Posterior vena cava (tissue), 2 donors: ENCODE measurements around the gene GAS7. TPM values are rescaled to one million over a fixed set of nuclear protein-coding genes. Genes with fewer than 3 reads are reported as not detected.

Experiments
- DNase-seq: peaks from one replicate; pipeline ENCODE4 v3.0.0-alpha.2; 2020; ENCODE audit warnings: low spot score
- intact Hi-C, 2 donors: fragments of 100-400 bp; cut with DNase I; formaldehyde crosslinking; loops; one replicate each; pipeline versions ENCODE4 v1.14.1 to v1.14.2; 2022 to 2023
- total RNA-seq, 2 donors: library from RNA; stranded (reverse); fragmentation: NEBNext Ultra II Directional; extraction: Animal tissue kit (Norgen Biotek cat#: 25700); gene quantifications; one replicate each; pipeline ENCODE4 v1.2.1, GENCODE V29; 2021
- donor health status: DM: yes; HTN: yes; CAD: no.
- donor health status: DM: yes; HTN: yes; CAD: no.

GAS7 gene
- total RNA-seq, 2 donors from 2014 or later = 70.6 to 190 TPM

- intact Hi-C loops = loop anchor here in 1 of 2 donors (5.0 kb wide), 1 partner anchor 1942 kb away; no protein-coding TSS in a partner anchor
- peak; percentile 83 for DNase-seq
Measured at GRCh38 chr17:10095295-10095694, 103.1 kb downstream of the GAS7 start.

- intact Hi-C loops = loop anchor here in 1 of 2 donors (5.0 kb wide), 1 partner anchor 1943 kb away; no protein-coding TSS in a partner anchor
- DNase-seq = peak; percentile 80
Measured at GRCh38 chr17:10094797-10095196, 103.6 kb downstream of the GAS7 start.

DNA sequence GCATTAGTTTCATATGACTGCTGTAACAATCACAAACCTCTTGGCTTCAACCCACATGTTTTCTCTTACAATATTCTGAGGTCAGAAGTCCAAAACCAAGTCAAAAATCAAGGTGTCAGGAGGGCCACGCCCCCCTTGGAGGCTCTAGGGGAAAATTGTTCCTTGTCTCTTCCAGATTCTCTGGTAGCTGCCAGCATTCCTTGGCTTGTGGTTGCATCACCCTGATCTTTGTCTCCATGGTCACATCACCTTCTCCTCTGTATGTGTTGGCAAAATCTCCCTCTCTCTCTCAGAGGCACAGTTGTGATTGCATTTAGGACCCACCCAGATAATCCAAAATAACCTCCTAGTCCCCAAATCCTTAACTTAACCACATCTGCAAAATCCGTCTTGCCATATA is 105.8 kb downstream of the GAS7 start:
- peak; percentile 42 for DNase-seq
- intact Hi-C loops = no loop called here

GRCh38 chr17:10091046-10091445 is 107.4 kb downstream of the GAS7 start:
- no peak for DNase-seq
- intact Hi-C loops = no loop called here

DNA sequence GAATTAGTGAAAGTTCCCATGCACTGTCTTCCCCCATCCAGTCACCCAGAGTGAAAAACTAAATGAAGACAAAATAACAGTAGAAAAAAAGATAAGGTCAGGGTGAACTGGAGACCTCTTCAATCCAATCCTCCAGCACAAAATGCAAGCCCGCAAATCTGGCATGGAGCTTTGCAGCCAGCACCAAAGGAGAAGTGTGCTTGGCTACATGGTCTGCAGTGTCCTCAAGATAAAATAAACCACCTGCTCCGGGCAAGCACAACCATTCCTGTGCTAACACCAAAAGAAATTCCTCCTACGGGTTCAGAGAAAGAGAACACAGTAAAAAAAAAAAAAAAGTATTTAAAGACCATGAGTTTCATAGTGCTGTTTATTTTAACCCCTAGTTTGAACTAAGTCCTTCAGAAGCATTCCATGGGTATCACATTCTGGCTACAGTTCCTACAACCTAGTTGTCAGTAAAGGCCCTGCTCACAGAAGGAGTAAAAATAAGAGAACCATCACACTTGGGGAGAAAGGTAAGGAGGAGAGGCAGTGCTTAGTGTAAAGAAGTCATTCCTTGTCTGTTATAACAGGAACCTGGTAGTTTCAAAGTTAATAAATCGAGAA is 109.1 kb downstream of the GAS7 start:
- DNase-seq = peak; percentile 48
- intact Hi-C loops = no loop called here

GRCh38 chr17:10088444-10088843 is 110.0 kb downstream of the GAS7 start:
- intact Hi-C loops = no loop called here
- DNase-seq = peak; percentile 22

DNA sequence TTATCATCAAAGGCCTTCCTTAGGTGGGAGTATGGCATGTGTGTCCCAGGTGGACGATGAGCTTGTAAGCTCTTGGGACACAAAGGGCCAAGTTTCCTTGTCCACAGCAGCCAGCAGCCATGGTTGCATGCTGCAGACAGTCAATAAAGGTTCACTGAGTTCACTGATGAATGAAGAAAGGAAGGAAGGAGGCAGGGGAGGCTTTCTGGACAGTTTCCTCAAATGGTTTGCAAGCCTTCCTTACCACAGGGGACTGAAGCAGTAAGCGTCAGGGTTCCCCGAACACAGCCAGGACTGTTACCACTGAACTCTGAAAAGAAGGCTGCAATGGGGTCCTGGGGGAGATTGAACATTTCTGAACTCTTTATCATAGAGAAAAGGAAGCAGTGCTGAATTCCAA is 111.1 kb downstream of the GAS7 start:
- peak; percentile 43 for DNase-seq
- intact Hi-C loops = no loop called here

DNA sequence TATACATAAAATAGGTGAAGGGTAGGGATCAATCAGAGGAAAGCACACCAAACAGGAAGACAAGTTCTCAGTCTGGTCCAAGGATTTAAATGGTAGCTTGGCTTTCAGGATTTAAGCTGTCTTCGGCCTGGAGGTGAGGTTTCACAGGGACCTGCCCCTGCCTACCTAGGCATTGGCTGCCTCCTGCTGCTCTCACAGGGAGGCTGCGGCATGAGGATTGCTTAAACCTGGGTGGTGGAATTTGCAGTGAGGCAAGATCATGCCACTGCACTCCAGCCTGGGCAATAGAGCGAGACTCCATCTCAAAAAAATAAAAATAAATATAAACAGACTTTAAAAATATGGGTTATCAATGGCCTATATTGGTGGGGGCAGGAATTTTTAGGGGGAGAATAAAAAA is 114.5 kb downstream of the GAS7 start:
- intact Hi-C loops = no loop called here
- peak; percentile 5 for DNase-seq

- intact Hi-C loops = no loop called here
- no peak for DNase-seq
Measured at GRCh38 chr17:10082795-10083194, 115.6 kb downstream of the GAS7 start.

DNA sequence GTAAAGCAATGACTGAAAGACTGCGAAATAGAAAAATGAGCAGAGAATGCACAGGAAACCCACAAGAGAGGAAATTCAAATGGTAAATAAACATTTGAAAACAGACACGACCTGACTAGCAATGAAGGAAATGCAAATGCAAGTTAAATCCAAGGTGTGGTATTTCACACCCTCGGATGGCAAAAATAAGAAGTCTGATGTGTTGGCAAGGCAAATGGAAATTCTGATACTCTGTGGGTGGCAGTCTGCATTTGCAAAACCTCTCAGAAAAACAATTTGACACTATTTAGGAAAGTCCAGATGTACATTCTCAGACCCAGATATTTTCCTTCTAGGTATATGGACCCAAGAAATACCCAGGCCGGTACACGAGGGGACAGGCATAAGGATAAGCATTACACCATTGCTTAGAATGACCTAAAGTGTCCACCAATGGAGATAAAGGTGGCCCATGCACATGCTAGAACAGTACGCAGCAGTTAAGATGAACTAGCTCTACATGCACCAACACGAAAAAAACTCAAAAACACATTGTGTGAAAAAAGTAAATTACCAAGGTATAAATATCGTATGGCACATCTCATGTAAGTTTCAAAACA is 116.7 kb downstream of the GAS7 start:
- intact Hi-C loops = no loop called here
- DNase-seq = no peak

- peak; percentile 8 for DNase-seq
- intact Hi-C loops = no loop called here
Measured at GRCh38 chr17:10077561-10078299, 120.7 kb downstream of the GAS7 start.

DNA sequence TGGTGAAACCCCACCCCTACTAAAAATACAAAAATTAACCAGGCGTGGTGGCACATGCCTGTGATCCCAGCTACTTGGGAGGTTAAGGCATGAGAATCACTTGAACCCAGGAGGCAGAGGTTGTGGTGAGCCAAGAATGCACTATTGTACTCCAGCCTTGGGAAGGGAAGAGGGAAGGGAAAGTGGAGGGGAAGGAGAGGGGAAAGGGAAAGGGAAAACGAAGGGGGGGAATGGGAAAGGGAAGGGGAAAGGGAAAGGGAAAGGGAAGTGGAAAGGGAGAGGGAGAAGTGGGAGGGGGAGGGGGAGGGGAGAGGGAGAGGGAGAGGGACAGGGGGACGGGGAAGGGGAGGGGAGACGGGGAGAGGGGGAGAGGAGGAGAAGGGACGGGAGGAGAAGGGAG is 122.5 kb downstream of the GAS7 start:
- DNase-seq = peak; percentile 3

GRCh38 chr17:10073941-10074340 is 124.5 kb downstream of the GAS7 start:
- DNase-seq = peak; percentile 41
- intact Hi-C loops = no loop called here

More for the DNA sequence above, 122.5 kb downstream of the GAS7 start:
- intact Hi-C loops = no loop called here

DNA sequence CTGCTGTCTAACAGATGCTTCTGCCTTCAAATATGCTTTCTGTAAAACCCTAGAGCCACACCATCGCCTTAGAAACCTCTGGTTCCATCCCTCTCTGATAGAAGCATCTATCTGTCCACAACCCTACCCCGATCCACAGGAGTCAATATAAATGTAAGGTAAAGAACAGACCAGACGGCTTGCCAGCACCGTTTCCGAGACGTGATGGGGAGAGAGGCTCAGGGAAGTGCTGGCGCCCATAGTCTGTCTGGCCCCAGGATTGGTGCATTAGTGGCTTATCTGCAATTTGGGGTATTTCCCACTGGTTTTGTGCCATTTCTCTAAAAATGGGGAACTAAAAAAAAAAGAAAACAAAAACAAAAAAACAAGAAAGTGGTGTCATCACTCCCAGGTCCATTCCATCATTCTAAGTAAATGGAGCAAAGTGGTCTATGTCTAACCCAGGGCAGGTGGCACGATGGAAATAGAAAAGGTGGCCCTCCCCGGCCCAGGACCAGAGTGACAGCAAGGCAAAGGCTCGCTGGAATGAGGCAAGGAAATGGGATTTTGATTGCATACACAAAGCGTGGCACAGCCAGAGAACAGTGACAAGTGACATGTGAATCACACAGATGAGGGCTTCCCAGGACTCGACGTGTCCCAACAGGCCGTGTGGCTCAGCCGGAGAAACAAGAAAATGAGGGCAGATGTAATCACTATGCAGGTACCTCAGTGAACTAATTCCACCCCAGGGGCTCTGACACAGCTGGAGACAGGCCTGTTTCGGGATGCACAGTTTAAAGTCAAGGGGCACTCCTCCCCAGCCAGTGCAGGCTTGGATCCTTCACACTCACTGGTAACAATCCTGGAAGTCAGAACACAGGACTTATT is 125.6 kb downstream of the GAS7 start:
- peak; percentile 42 for DNase-seq
- intact Hi-C loops = no loop called here

- intact Hi-C loops = no loop called here
- DNase-seq = peak; percentile 55
Measured at GRCh38 chr17:10072086-10072485, 126.3 kb downstream of the GAS7 start.

DNA sequence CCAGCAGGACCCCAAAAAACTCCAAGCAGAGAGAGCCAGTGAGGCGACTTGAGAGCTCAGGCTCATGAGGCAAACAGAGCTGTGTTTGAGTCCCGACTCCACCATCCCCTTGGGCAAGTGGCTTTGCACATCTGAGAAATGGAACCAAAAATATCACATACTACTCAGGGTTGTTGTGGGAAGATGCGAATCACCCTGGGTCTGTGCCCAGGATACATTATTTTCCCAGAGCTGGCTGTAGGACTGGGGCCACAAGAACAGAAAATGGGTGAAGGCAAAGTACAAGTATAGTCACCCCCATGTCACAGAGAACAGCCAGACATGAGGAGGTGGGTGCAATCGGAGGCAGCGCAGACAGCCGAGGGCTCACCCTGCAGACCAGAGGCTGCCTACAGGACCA is 127.3 kb downstream of the GAS7 start:
- intact Hi-C loops = no loop called here
- peak; percentile 42 for DNase-seq

- no peak for DNase-seq
- intact Hi-C loops = no loop called here
Measured at GRCh38 chr17:10070690-10071089, 127.7 kb downstream of the GAS7 start.

GRCh38 chr17:10069301-10069700 is 129.1 kb downstream of the GAS7 start:
- intact Hi-C loops = no loop called here
- peak; percentile 81 for DNase-seq

DNA sequence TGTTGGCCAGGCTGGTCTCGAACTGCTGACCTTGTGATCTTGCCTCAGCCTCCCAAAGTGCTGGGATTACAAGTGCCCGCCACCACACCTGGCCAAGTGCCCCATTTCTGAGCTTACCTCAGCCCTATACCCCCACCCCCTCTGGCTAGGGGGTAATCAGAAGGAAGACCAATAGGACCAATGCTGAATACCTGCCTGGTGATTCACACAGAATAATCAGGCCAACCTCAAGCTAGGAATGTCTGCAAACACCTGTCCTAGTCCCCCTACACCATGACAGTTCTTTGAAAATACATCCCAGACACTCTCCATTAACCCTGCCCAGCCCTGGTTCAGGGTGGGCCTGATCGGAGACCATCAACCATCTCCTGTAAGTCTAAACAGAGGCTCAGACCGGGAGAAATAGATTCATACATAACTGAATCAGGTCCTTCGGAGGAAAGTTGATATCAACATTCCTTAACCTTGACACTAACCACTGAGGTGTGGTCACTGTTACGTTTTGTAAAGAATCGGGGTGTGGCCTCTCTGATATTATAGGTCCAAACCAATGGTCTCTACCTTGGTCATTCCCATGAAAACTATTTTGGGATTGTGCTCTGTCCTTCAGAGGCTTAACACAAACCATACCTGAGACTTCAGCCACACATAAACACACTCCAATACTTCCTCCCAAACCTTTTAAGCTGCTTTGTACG is 130.8 kb downstream of the GAS7 start:
- DNase-seq = peak; percentile 24
- intact Hi-C loops = no loop called here
